Caco-2 (cell line): ENCODE results near the gene WDR20. TPM values are rescaled to one million over a fixed set of nuclear protein-coding genes. Genes with fewer than 3 reads are reported as not detected.

Experiments used
- BruUV-seq: library from RNA; stranded (reverse); fragments of 400-500 nt; replicated peaks from 2 replicates; lab custom pipeline; 2021; lab: Mats Ljungman, UMichigan
- CTCF ChIA-PET: fragments of 300-600 bp; sonication (Branson Sonifier 250); formaldehyde crosslinking; loops from one replicate; lab custom pipeline; 2022; ENCODE audit warnings: antibody characterized with exemption; lab: Charles Lee
- POLR2A ChIA-PET: fragments of 300-600 bp; sonication (Branson Sonifier 250); formaldehyde crosslinking; loops from one replicate; lab custom pipeline; 2022; ENCODE audit warnings: antibody characterized with exemption; lab: Charles Lee
- DNase-seq, 2 experiments: peaks; one replicate each; pipeline versions ENCODE4 v3.0.0 to v3.0.0-alpha.2; 2020 to 2022
- H3K27me3 ChIP-seq: replicated peaks from 2 replicates; pipeline ENCODE4 v1.6.0; 2011; ENCODE audit warnings: low read length; ENCODE audit not compliant: control insufficient read depth, insufficient read depth
- H3K36me3 ChIP-seq: 2 replicates; pipeline ENCODE4 v1.5.1; 2011; ENCODE audit warnings: low read length; ENCODE audit not compliant: control insufficient read depth, insufficient read depth
- H3K4me1 ChIP-seq: fragments of 250-450 bp; sonication (Bioruptor Pico); 2 replicates; pipeline ENCODE4 v1.5.1; 2020; ENCODE audit warnings: mild to moderate bottlenecking
- H3K4me3 ChIP-seq: 2 replicates; pipeline ENCODE4 v1.5.1; 2011; ENCODE audit warnings: low read depth, mild to moderate bottlenecking, control low read depth, low read length
- H3K9me3 ChIP-seq: fragments of 250-450 bp; sonication (Bioruptor Pico); 2 replicates; pipeline ENCODE4 v1.5.1; 2020; ENCODE audit warnings: mild to moderate bottlenecking, moderate library complexity
- H3K27ac Mint-ChIP-seq: one replicate; pipeline ENCODE4 v1.8.0; 2022; ENCODE audit warnings: mixed read lengths; ENCODE audit not compliant: unreplicated experiment
- H3K27me3 Mint-ChIP-seq: one replicate; pipeline ENCODE4 v1.8.0; 2022; ENCODE audit warnings: mixed read lengths; ENCODE audit not compliant: insufficient read depth, unreplicated experiment
- H3K36me3 Mint-ChIP-seq: one replicate; pipeline ENCODE4 v1.8.0; 2022; ENCODE audit warnings: mild to moderate bottlenecking, mixed read lengths; ENCODE audit not compliant: insufficient read depth, unreplicated experiment
- H3K4me1 Mint-ChIP-seq: one replicate; pipeline ENCODE4 v1.8.0; 2022; ENCODE audit warnings: low read depth, mixed read lengths; ENCODE audit not compliant: unreplicated experiment
- H3K4me3 Mint-ChIP-seq: one replicate; pipeline ENCODE4 v1.8.0; 2022; ENCODE audit warnings: mild to moderate bottlenecking, moderate library complexity, mixed read lengths; ENCODE audit not compliant: unreplicated experiment
- H3K9me3 Mint-ChIP-seq: one replicate; pipeline ENCODE4 v1.8.0; 2022; ENCODE audit warnings: mixed read lengths; ENCODE audit not compliant: unreplicated experiment
- intact Hi-C: fragments of 100-400 bp; cut with micrococcal nuclease; formaldehyde crosslinking; loops from one replicate; pipeline ENCODE4 v1.10.0; 2022; ENCODE audit not compliant: unreplicated experiment
- total RNA-seq: library from RNA; stranded (reverse); gene quantifications from 2 replicates; pipeline ENCODE4 v1.2.3, GENCODE V29; 2022
- TF ChIP-seq, protein P1 (sequence below), 2 experiments: fragments of 200-600 bp in 1 of 2; IDR thresholded peaks; 1 replicate in 1 of 2; 2 replicates in 1 of 2; pipeline versions ENCODE4 v1.5.1 to v1.8.0; 2011 to 2022; ENCODE audit warnings: antibody characterized with exemption in 1 of 2, control low read depth in 1 of 2, inconsistent platforms in 1 of 2, low read depth in 1 of 2, low read length in 1 of 2, mild to moderate bottlenecking in 1 of 2, moderate library complexity in 1 of 2; ENCODE audit not compliant: insufficient read depth in 1 of 2, severe bottlenecking in 1 of 2, unreplicated experiment in 1 of 2

The WDR20 gene
- total RNA-seq, 1 experiment from 2014 or later: 32.5 TPM

DNA sequence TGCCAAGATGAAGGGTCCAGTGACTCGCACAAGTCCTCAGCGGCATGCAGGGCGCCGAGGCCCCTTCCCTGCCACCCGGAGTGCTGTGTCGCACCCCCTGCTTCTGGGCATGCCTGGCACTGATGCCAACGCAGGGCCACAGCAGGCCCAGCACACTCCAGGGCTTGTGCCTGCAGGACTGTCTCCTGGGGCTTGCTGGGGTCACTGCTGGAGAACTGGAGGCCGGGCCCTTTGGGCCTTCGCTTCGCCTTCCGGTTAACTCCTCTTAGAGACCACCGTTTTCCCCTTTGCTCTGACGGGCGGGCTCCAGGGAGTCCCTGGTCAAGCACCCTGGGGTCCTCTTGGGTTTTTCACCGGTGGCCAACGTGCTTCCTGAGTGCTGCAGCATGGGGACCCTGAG lies 79.6 kb downstream of the WDR20 start:
- Mint-ChIP-seq H3K27ac (no peak overlapping the region), H3K36me3 (no peaks in the 10 kb centered on the region), H3K27me3 (no peaks in the 10 kb centered on the region), H3K9me3 (no peaks in the 10 kb centered on the region), H3K4me3 (no peak overlapping the region), H3K4me1 (no peaks in the 10 kb centered on the region)
- Histone ChIP-seq H3K4me1 (no peaks in the 10 kb centered on the region), H3K9me3 (no peaks in the 10 kb centered on the region), H3K4me3 (no peak overlapping the region), H3K36me3 (no peaks in the 10 kb centered on the region), H3K27me3 (no peaks in the 10 kb centered on the region)
- TF ChIP-seq, protein P1, sequence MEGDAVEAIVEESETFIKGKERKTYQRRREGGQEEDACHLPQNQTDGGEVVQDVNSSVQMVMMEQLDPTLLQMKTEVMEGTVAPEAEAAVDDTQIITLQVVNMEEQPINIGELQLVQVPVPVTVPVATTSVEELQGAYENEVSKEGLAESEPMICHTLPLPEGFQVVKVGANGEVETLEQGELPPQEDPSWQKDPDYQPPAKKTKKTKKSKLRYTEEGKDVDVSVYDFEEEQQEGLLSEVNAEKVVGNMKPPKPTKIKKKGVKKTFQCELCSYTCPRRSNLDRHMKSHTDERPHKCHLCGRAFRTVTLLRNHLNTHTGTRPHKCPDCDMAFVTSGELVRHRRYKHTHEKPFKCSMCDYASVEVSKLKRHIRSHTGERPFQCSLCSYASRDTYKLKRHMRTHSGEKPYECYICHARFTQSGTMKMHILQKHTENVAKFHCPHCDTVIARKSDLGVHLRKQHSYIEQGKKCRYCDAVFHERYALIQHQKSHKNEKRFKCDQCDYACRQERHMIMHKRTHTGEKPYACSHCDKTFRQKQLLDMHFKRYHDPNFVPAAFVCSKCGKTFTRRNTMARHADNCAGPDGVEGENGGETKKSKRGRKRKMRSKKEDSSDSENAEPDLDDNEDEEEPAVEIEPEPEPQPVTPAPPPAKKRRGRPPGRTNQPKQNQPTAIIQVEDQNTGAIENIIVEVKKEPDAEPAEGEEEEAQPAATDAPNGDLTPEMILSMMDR (IDR thresholded peaks at IDR 0.05; ENCODE audit: insufficient read depth in 1 of 2, low read depth in 1 of 2, low read length in 1 of 2, severe bottlenecking in 1 of 2, unreplicated experiment in 1 of 2): no peak
- POLR2A ChIA-PET: no interaction called here
- intact Hi-C loops: no loop called here
- DNase-seq: no peak
- BruUV-seq: no TSS peak
- CTCF ChIA-PET: no interaction called here

- H3K36me3 ChIP-seq: no peaks in the 10 kb centered on the region
- H3K4me1 ChIP-seq: no peaks in the 10 kb centered on the region
- no peaks in the 10 kb centered on the region for H3K9me3 ChIP-seq
- TF ChIP-seq, protein P1 (IDR thresholded peaks at IDR 0.05; ENCODE audit: insufficient read depth in 1 of 2, low read depth in 1 of 2, low read length in 1 of 2, severe bottlenecking in 1 of 2, unreplicated experiment in 1 of 2): no peak
- DNase-seq: no peak
- POLR2A ChIA-PET: no interaction called here
- no peaks in the 10 kb centered on the region for H3K27me3 ChIP-seq
- H3K4me3 ChIP-seq: no peak overlapping the region
- H3K4me3 Mint-ChIP-seq: no peak overlapping the region
- CTCF ChIA-PET: no interaction called here
- no peak overlapping the region for H3K27ac Mint-ChIP-seq
- H3K9me3 Mint-ChIP-seq: no peaks in the 10 kb centered on the region
- BruUV-seq: no TSS peak
- H3K4me1 Mint-ChIP-seq: no peaks in the 10 kb centered on the region
- H3K27me3 Mint-ChIP-seq: no peaks in the 10 kb centered on the region
- no peaks in the 10 kb centered on the region for H3K36me3 Mint-ChIP-seq
- intact Hi-C loops: no loop called here
Observed at GRCh38 chr14:102220031-102220430, 80.3 kb downstream of the WDR20 start.

- Histone ChIP-seq H3K27me3 (no peaks in the 10 kb centered on the region), H3K9me3 (no peaks in the 10 kb centered on the region), H3K36me3 (no peaks in the 10 kb centered on the region), H3K4me1 (no peaks in the 10 kb centered on the region), H3K4me3 (no peak overlapping the region)
- DNase-seq: no peak
- Mint-ChIP-seq H3K4me3 (no peak overlapping the region), H3K27ac (no peak overlapping the region), H3K4me1 (no peaks in the 10 kb centered on the region), H3K36me3 (no peaks in the 10 kb centered on the region), H3K9me3 (no peaks in the 10 kb centered on the region), H3K27me3 (no peaks in the 10 kb centered on the region)
- intact Hi-C loops: no loop called here
- ChIA-PET POLR2A (no interaction called here), CTCF (no interaction called here)
- TF ChIP-seq, protein P1 (IDR thresholded peaks at IDR 0.05; ENCODE audit: insufficient read depth in 1 of 2, low read depth in 1 of 2, low read length in 1 of 2, severe bottlenecking in 1 of 2, unreplicated experiment in 1 of 2): no peak
- BruUV-seq: no TSS peak
Observed at GRCh38 chr14:102221026-102221425, 81.3 kb downstream of the WDR20 start.
